Measurements from ENCODE around the gene CAPN5.

CAPN5 gene

DNA sequence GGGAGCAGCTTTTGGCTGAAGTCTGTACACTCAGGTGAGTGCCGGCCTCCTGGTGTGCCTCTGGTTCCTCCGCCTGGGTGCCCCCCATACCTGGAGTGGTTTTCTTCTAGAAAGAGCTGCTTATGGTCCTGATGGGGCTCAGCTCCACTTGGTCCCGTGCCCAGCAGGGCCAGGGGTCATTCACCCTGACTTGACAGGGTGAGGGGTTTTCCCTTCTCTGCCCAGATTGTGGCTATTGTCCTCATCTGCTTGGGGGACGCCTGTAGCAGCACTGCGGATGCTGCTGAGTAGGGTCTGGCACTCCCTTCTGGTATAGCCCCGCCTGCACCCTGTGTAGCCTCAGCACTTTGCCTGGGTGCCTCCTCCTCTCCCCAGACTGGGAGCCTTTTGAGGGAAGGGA, 44.1 kb downstream of the CAPN5 start:
- H3K4me3 ChIP-seq (ENCODE audit: low read length), result no peak overlapping the region
- no peak for DNase-seq (ENCODE audit: low read depth)
- TF ChIP-seq CTCF (IDR thresholded peaks at IDR 0.05; ENCODE audit: insufficient read depth, low read depth, low read length, missing control alignments), result no peak

GRCh38 chr11:77111277-77111676, 44.5 kb downstream of the CAPN5 start:
- TF ChIP-seq CTCF (IDR thresholded peaks at IDR 0.05; ENCODE audit: insufficient read depth, low read depth, low read length, missing control alignments), result no peak
- no peak for DNase-seq (ENCODE audit: low read depth)
- no peak overlapping the region for H3K4me3 ChIP-seq (ENCODE audit: low read length)

- H3K4me3 ChIP-seq (ENCODE audit: low read length), result no peak overlapping the region
- no peak for DNase-seq (ENCODE audit: low read depth)
- TF ChIP-seq CTCF (IDR thresholded peaks at IDR 0.05; ENCODE audit: insufficient read depth, low read depth, low read length, missing control alignments), result no peak
Measured at GRCh38 chr11:77111946-77112345, 45.2 kb downstream of the CAPN5 start.

GRCh38 chr11:77112641-77113381, 46.0 kb downstream of the CAPN5 start:
- no peak for TF ChIP-seq CTCF (IDR thresholded peaks at IDR 0.05; ENCODE audit: insufficient read depth, low read depth, low read length, missing control alignments)
- H3K4me3 ChIP-seq (ENCODE audit: low read length), result no peak overlapping the region
- DNase-seq (ENCODE audit: low read depth), result no peak

DNA sequence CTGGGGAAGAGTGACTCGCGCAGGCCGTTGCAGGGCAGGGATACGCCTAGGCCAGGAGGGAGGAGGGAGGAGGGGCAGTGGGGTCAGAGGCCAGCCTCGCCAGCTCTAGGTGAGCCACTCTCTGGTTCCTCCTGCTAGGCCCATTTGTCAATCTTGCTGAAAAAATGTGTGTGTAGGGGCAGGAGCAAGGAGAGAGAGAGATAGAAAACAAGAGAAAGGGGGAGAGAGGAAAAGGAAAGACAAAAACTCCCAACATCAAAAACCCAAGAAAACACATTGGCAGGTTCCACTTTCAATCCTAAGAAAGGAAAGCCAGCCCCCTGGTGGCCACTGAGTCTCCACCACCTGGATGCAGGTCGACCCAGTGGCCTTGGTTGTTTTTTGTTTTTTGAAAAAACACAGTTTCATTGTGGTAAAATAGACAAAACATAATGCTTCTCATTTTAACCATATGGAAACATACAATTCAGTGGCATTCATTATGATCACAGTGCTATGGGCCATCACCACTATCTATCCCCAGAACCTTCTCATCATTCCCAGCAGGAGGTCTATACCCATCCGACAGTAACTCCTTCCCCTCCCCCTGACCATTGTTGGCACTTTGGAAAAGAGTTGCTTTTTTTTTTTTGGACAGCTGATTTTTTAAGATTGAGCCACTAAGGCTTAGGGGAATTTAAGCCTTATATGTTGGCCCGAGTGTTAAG, 46.8 kb downstream of the CAPN5 start:
- no peak overlapping the region for H3K4me3 ChIP-seq (ENCODE audit: low read length)
- TF ChIP-seq CTCF (IDR thresholded peaks at IDR 0.05; ENCODE audit: insufficient read depth, low read depth, low read length, missing control alignments), result peak; percentile 68
- peak; percentile 40 for DNase-seq (ENCODE audit: low read depth)

DNA sequence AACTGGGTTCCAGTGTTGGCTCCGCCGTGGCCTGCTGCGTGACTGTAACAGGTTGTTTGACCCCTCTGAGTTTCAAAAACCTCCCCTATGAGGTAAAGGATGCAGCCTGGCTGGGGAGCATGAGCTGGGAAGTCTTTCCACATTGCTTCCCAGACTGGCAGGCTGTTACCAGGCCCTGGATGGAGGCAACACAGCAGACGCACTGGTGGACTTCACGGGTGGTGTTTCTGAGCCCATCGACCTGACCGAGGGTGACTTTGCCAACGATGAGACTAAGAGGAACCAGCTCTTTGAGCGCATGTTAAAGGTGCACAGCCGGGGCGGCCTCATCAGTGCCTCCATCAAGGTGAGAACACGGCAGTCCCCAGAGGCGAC, 47.3 kb downstream of the CAPN5 start:
- no peak for DNase-seq (ENCODE audit: low read depth)
- no peak overlapping the region for H3K4me3 ChIP-seq (ENCODE audit: low read length)

More for the DNA sequence above, 47.3 kb downstream of the CAPN5 start:
- no peak for TF ChIP-seq CTCF (IDR thresholded peaks at IDR 0.05; ENCODE audit: insufficient read depth, low read depth, low read length, missing control alignments)

All from epithelial cell of esophagus (primary cell).